Astrocyte of the cerebellum (primary cell): Measurements from ENCODE around the gene CLPSL1.

Experiments
- DNase-seq: peaks from one replicate; pipeline ENCODE4 v3.0.0-alpha.2; 2011; ENCODE audit warnings: low read depth
- H3K4me3 ChIP-seq: 2 replicates; pipeline ENCODE4 v1.5.1; 2011; ENCODE audit warnings: mild to moderate bottlenecking, low read depth, low read length, moderate library complexity
- in situ Hi-C: cut with HindIII; loops from 2 replicates; pipeline ENCODE4 v1.10.0; 2017; ENCODE audit warnings: low sequenced_read_pairs
- TF ChIP-seq, protein P1 (sequence below): IDR thresholded peaks from 2 replicates; pipeline ENCODE4 v1.5.1; 2012; ENCODE audit warnings: low read length, low read depth, moderate library complexity, mild to moderate bottlenecking; ENCODE audit errors: missing control alignments

Gene CLPSL1

DNA sequence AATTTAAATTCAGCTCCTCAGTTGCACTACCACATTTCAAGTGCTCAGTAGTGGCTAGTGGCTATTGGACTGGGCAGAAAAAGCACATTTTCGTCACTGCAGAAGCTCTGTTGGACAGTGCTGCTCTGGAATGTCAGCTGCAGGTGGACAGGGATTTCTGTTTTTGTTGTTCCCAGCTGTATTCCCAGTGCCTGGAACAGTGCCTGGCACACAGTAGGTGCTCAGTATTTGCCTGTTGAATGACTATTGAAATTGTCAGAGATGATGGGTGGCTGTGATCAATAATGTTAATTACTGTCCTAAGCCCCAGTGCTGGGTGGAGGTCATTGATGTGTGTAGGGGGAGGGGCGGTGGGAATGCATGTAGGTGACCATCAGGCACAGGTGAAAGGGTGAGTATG, 5.5 kb downstream of the CLPSL1 start:
- DNase-seq = no peak
- in situ Hi-C loops = no loop called here
- TF ChIP-seq, protein P1, sequence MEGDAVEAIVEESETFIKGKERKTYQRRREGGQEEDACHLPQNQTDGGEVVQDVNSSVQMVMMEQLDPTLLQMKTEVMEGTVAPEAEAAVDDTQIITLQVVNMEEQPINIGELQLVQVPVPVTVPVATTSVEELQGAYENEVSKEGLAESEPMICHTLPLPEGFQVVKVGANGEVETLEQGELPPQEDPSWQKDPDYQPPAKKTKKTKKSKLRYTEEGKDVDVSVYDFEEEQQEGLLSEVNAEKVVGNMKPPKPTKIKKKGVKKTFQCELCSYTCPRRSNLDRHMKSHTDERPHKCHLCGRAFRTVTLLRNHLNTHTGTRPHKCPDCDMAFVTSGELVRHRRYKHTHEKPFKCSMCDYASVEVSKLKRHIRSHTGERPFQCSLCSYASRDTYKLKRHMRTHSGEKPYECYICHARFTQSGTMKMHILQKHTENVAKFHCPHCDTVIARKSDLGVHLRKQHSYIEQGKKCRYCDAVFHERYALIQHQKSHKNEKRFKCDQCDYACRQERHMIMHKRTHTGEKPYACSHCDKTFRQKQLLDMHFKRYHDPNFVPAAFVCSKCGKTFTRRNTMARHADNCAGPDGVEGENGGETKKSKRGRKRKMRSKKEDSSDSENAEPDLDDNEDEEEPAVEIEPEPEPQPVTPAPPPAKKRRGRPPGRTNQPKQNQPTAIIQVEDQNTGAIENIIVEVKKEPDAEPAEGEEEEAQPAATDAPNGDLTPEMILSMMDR = no peak
- no peak overlapping the region for H3K4me3 ChIP-seq

DNA sequence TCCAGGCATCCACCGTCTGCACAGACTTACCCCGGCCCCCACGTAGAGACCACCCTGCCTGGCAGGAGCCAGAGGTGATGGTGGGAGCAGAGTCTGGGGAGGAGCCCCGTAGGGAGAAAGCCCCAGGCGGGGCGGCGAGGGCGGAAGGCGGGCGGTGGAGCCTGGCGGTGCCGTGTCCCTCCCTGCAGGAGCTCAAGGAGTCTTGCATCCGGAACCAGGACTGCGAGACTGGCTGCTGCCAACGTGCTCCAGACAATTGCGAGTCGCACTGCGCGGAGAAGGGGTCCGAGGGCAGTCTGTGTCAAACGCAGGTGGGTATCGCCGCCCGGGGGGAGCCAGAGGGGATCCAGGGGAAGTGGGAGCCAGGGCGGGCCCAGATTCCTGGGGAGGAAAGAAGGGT, 6.0 kb downstream of the CLPSL1 start:
- TF ChIP-seq, protein P1 = no peak
- in situ Hi-C loops = no loop called here
- no peak overlapping the region for H3K4me3 ChIP-seq
- no peak for DNase-seq

DNA sequence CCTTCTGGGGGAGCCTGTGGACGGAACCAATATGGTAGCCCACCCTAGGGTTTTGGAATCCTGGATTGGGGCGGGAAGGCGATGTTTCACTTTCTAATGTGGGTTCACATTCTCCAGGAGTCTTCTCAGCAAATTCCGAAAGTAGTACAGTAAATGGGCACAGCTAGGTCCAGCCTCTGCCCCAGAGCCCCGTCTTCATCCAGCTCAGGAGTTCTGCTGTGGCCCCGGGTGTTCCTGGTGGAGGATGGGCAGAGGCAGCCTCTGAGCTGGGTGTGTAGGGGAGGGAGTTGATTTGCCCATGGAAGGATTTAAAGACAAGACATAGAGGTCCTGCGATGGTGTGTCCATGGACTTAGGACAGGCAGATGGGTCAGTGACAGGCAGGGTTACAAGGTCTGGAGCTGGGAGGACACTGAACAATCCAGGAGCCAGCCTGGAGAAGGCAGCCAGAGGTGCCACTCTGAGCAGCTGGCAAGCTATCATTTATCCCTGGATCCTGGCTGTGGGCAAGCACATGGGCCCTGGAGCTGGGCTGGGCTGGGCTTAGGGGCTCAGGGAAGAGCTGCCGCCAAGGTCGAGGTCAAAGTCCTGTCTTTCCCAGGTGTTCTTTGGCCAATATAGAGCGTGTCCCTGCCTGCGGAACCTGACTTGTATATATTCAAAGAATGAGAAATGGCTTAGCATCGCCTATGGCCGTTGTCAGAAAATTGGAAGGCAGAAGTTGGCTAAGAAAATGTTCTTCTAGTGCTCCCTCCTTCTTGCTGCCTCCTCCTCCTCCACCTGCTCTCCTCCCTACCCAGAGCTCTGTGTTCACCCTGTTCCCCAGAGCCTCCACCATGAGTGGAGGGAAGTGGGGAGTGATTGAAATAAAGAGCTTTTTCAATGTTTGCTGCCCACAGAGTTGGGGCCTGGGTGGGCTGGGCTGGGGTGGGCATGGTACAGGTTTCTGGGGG, 6.7 kb downstream of the CLPSL1 start:
- no peak for DNase-seq
- no peak overlapping the region for H3K4me3 ChIP-seq
- in situ Hi-C loops = no loop called here
- TF ChIP-seq, protein P1 = no peak

DNA sequence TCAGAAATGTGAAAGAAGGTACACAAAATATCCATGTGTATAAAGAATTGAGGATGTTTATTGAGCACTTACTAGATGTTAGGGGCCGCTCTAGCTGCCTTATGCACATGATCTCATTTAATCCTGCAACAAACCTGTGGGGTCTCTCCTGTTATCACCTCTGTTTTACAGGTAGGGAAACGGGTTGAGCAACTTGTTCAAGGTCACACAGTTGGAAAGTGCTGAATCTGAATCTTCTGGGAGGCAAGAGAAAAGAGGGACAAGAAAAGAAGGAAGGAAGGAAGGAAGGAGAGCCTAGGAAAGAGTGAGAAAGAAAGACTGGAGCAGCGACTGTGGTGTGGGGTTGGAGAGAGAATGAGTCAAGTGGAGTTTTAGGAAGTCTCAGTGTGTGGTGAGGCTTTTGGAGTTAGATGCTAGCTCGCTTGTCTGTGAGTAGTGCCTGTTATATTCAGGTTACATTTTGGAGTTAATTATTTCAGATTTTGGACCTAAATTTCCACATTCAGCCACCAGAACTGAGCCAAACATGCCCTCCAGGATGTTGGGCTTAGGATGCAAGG, 7.7 kb downstream of the CLPSL1 start:
- no peak overlapping the region for H3K4me3 ChIP-seq
- TF ChIP-seq, protein P1 = no peak
- in situ Hi-C loops = no loop called here
- DNase-seq = no peak

DNA sequence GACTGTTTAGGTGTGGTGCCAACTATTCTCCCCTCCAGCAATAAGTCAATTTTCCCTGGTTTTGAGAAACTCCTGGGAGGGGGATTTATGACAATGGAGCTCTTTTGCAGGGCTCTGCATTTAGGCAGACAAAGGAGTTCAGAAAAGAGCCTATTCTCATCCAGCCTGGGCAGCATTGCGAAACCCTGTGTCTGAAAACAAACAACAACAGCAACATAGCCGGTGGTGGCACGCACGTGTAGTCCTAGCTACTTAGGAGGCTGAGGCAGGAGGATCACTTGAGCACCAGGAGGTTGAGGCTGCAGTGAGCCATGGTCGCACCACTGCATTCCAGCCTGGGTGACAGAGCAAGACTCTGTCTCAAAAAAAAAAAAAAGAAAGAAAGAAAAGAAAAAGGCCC, 9.9 kb downstream of the CLPSL1 start:
- H3K4me3 ChIP-seq = no peak overlapping the region
- TF ChIP-seq, protein P1 = no peak
- DNase-seq = no peak
- in situ Hi-C loops = no loop called here

DNA sequence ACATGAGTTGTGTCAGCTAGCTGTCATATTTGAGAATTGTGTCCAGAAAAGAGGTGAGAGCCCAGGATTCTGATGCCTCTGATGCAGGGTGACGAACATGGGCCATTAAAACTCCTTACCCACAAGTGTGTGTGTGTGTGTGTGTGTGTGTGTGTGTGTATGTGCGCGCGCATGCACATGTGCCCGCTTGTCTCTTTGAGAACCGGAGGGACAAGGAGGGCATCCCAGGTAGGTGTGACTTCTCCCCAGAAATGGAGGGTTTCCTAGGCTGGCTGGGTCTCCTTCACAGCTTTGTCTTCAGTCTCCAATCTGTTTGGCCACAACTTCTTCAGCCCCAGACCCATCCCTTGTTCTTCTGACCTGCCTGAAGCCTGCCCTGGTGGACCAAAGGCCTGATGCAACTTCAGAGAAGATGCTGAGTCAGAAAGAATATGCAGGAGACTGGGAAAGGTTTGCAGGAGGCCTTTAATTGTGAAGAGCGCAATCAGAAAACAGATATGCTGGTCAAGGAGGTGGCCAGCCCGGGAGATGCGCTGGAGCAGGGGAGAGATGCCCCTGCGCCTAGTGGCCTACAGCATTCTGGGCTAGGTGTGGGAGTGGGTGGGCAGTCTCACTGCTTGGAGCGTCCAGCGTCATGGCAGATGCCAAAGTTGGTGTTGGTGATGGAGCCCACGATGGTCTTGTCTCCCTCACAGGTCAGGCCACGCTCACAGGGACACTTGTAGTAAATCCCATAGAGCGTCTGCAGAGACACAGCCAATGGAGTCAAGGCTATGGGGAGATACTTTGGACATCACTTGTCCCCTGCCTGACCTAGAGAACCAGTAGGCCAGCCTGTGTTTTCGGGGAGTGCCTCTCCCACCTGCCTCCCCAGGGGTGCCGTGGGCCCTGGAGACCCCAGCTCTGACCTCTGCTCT, 14.0 kb downstream of the CLPSL1 start:
- no peak overlapping the region for H3K4me3 ChIP-seq
- TF ChIP-seq, protein P1 = no peak
- DNase-seq = no peak
- in situ Hi-C loops = no loop called here
